Neuronal stem cell (in vitro differentiated cells): ENCODE measurements around the gene HYAL3.
A peak's percentile ranks its signal among the peaks of the same experiment; 100 is the strongest.
"Not testable (repeated sequence)": the region's sequence is repeated elsewhere in the genome, so short reads cannot be mapped to it uniquely, and the experiment has no call there.

Source experiments
- DNase-seq: peaks from one replicate; pipeline ENCODE4 v3.0.0-alpha.2; 2013; ENCODE audit warnings: low spot score
- H2AFZ ChIP-seq: one replicate; pipeline ENCODE4 v1.6.1; 2013; ENCODE audit warnings: mild to moderate bottlenecking, low read length, inconsistent platforms
- H2AK5ac ChIP-seq: 2 replicates; pipeline ENCODE4 v1.6.1; 2013; ENCODE audit warnings: low read depth, mild to moderate bottlenecking, inconsistent platforms, low read length, moderate library complexity, mixed read lengths
- H2BK120ac ChIP-seq: 2 replicates; pipeline ENCODE4 v1.6.1; 2013; ENCODE audit warnings: low read depth, mild to moderate bottlenecking, inconsistent platforms, low read length, moderate library complexity, mixed read lengths
- H2BK12ac ChIP-seq: one replicate; pipeline ENCODE4 v1.6.1; 2013; ENCODE audit warnings: low read length, inconsistent platforms
- H2BK15ac ChIP-seq: 2 replicates; pipeline ENCODE4 v1.6.1; 2013; ENCODE audit warnings: mild to moderate bottlenecking, low read length, inconsistent platforms, mixed read lengths
- H2BK5ac ChIP-seq: one replicate; pipeline ENCODE4 v1.6.1; 2013; ENCODE audit warnings: inconsistent platforms, mild to moderate bottlenecking, low read length, moderate library complexity
- H3K14ac ChIP-seq: one replicate; pipeline ENCODE4 v1.6.1; 2013; ENCODE audit warnings: low read length, inconsistent platforms
- H3K18ac ChIP-seq: 2 replicates; pipeline ENCODE4 v1.6.1; 2013; ENCODE audit warnings: low read length, inconsistent platforms
- H3K23ac ChIP-seq: 2 replicates; pipeline ENCODE4 v1.6.1; 2013; ENCODE audit warnings: low read depth, mild to moderate bottlenecking, mixed read lengths, low read length, inconsistent platforms; ENCODE audit not compliant: poor library complexity
- H3K27ac ChIP-seq: replicated peaks from 3 replicates; pipeline ENCODE4 v1.5.1; 2013; ENCODE audit warnings: low read length, inconsistent platforms
- H3K27me3 ChIP-seq, 3 experiments: 2 replicates each; pipeline ENCODE4 v1.6.1; 2013; ENCODE audit warnings: low read length in 3 of 3, mild to moderate bottlenecking in 2 of 3, inconsistent platforms in 1 of 3, low read depth in 1 of 3, mixed read lengths in 1 of 3, moderate library complexity in 1 of 3; ENCODE audit not compliant: control insufficient read depth in 3 of 3, insufficient read depth in 3 of 3
- H3K36me3 ChIP-seq, 2 donors: replicated peaks in 1 of 2; 2 replicates each; pipeline ENCODE4 v1.6.1; 2013; ENCODE audit warnings: low read length in 2 of 2; ENCODE audit not compliant: control insufficient read depth in 2 of 2, insufficient read depth in 2 of 2
- H3K4ac ChIP-seq: 2 replicates; pipeline ENCODE4 v1.6.1; 2013; ENCODE audit warnings: inconsistent platforms, mild to moderate bottlenecking, low read length, moderate library complexity
- H3K4me1 ChIP-seq, 2 donors: 1 replicate in 1 of 2; 2 replicates in 1 of 2; pipeline ENCODE4 v1.6.1; 2013; ENCODE audit warnings: low read length in 2 of 2, low read depth in 1 of 2; ENCODE audit not compliant: control insufficient read depth in 2 of 2, insufficient read depth in 1 of 2
- H3K4me2 ChIP-seq: one replicate; pipeline ENCODE4 v1.6.1; 2013; ENCODE audit warnings: mild to moderate bottlenecking, low read length, inconsistent platforms; ENCODE audit not compliant: insufficient read depth, poor library complexity, severe bottlenecking
- H3K4me3 ChIP-seq, 2 donors: 2 replicates each; pipeline ENCODE4 v1.5.1; 2013; ENCODE audit warnings: low read length in 2 of 2, mild to moderate bottlenecking in 2 of 2, inconsistent platforms in 1 of 2, moderate library complexity in 1 of 2
- H3K79me1 ChIP-seq: one replicate; pipeline ENCODE4 v1.6.1; 2013; ENCODE audit warnings: low read depth, mild to moderate bottlenecking, inconsistent platforms, low read length, moderate library complexity
- H3K9ac ChIP-seq: one replicate; pipeline ENCODE4 v1.6.1; 2013; ENCODE audit warnings: mild to moderate bottlenecking, low read depth, low read length, inconsistent platforms; ENCODE audit not compliant: poor library complexity
- H3K9me3 ChIP-seq, 2 donors: replicated peaks in 1 of 2; 2 replicates each; pipeline versions ENCODE3 to v1.6.1; 2013; ENCODE audit warnings: low read length in 2 of 2, mild to moderate bottlenecking in 2 of 2, inconsistent platforms in 1 of 2, low read depth in 1 of 2, mixed read lengths in 1 of 2, moderate library complexity in 1 of 2; ENCODE audit not compliant: control insufficient read depth in 2 of 2, insufficient read depth in 1 of 2
- H4K8ac ChIP-seq: one replicate; pipeline ENCODE4 v1.6.1; 2013; ENCODE audit warnings: low read depth, mild to moderate bottlenecking, inconsistent platforms, low read length, moderate library complexity
- H4K91ac ChIP-seq: one replicate; pipeline ENCODE4 v1.6.1; 2013; ENCODE audit warnings: low read length, low read depth, mild to moderate bottlenecking, inconsistent platforms; ENCODE audit not compliant: poor library complexity
- WGBS, 2 donors: extraction: QIAGEN DNeasy Blood & Tissue Kit; methylation state at CpG; one replicate each; pipeline ENCODE4 v1.1.7; 2013; ENCODE audit warnings: missing lambda C conversion rate in 2 of 2, mixed read lengths in 1 of 2; ENCODE audit not compliant: insufficient read length in 2 of 2, insufficient replicate concordance in 1 of 2; ENCODE audit errors: extremely low coverage in 2 of 2; 5-methylcytosine and 5-hydroxymethylcytosine counted together

Gene HYAL3

GRCh38 chr3:50288387-50289007, 10.7 kb downstream of the HYAL3 start:
- H3K36me3 ChIP-seq: peaks cover 36 to 50% of the 10 kb centered on the region in 2 donors
- H3K18ac ChIP-seq: no peak overlapping the region
- no peak overlapping the region for H3K4me2 ChIP-seq
- H3K79me1 ChIP-seq: peaks cover 17% of the 10 kb centered on the region
- no peak overlapping the region for H2BK15ac ChIP-seq
- no peak overlapping the region for H3K14ac ChIP-seq
- H4K91ac ChIP-seq: no peak overlapping the region
- H3K9ac ChIP-seq: no peak overlapping the region
- peak overlapping the region; percentile 17 for H3K23ac ChIP-seq
- H2AFZ ChIP-seq: no peak overlapping the region
- H2BK120ac ChIP-seq: no peak overlapping the region
- no peak overlapping the region for H2BK12ac ChIP-seq
- no peaks in the 10 kb centered on the region for H3K27me3 ChIP-seq
- no peak for DNase-seq
- H3K9me3 ChIP-seq: no peaks in the 10 kb centered on the region
- no peak overlapping the region for H3K4ac ChIP-seq
- H2BK5ac ChIP-seq: peak overlapping the region; percentile 53
- WGBS, 2 donors: no CpG with 5 or more reads among the region's 23 CpGs
- H3K4me1 ChIP-seq: peaks cover 11 to 12% of the 10 kb centered on the region in 2 donors
- no peak overlapping the region for H3K4me3 ChIP-seq
- no peak overlapping the region for H3K27ac ChIP-seq
- H4K8ac ChIP-seq: no peak overlapping the region
- H2AK5ac ChIP-seq: no peak overlapping the region

- H4K91ac ChIP-seq: no peak overlapping the region
- H3K14ac ChIP-seq: no peak overlapping the region
- H3K4me1 ChIP-seq: peaks cover 7% of the 10 kb centered on the region in 2 donors
- no peak overlapping the region for H4K8ac ChIP-seq
- H3K79me1 ChIP-seq: peaks cover 17% of the 10 kb centered on the region
- H2BK5ac ChIP-seq: no peak overlapping the region
- no peak for DNase-seq
- no peak overlapping the region for H3K4ac ChIP-seq
- H3K36me3 ChIP-seq: peaks cover 36 to 50% of the 10 kb centered on the region in 2 donors
- no peak overlapping the region for H2BK15ac ChIP-seq
- H3K27ac ChIP-seq: no peak overlapping the region
- H3K23ac ChIP-seq: no peak overlapping the region
- H3K18ac ChIP-seq: no peak overlapping the region
- no peak overlapping the region for H2AFZ ChIP-seq
- no peak overlapping the region for H3K4me2 ChIP-seq
- no peak overlapping the region for H2AK5ac ChIP-seq
- no peaks in the 10 kb centered on the region for H3K27me3 ChIP-seq
- H3K4me3 ChIP-seq: no peak overlapping the region
- no peak overlapping the region for H2BK120ac ChIP-seq
- no peak overlapping the region for H2BK12ac ChIP-seq
- no CpG with 5 or more reads among the region's 1 CpG for WGBS, 2 donors
- H3K9me3 ChIP-seq: no peaks in the 10 kb centered on the region
- no peak overlapping the region for H3K9ac ChIP-seq
Measured at GRCh38 chr3:50287262-50287661, 11.9 kb downstream of the HYAL3 start.

GRCh38 chr3:50286322-50287227, 12.6 kb downstream of the HYAL3 start:
- Histone ChIP-seq H3K27ac (no peak overlapping the region), H3K36me3 (peaks cover 36 to 50% of the 10 kb centered on the region in 2 donors), H2AFZ (no peak overlapping the region), H4K8ac (no peak overlapping the region), H2BK15ac (no peak overlapping the region), H4K91ac (no peak overlapping the region), H3K18ac (no peak overlapping the region), H2BK12ac (peak overlapping the region; percentile 4), H3K23ac (peak overlapping the region; percentile 49), H2BK120ac (no peak overlapping the region), H3K79me1 (peaks cover 14% of the 10 kb centered on the region), H3K4me3 (peak overlapping the region in 1 of 2 donors; percentile 32), H3K9me3 (no peaks in the 10 kb centered on the region), H2BK5ac (no peak overlapping the region), H3K9ac (peak overlapping the region; percentile 25), H3K27me3 (no peaks in the 10 kb centered on the region), H3K4me1 (peaks cover 4 to 6% of the 10 kb centered on the region in 2 donors), H3K4me2 (no peak overlapping the region), H3K4ac (no peak overlapping the region), H2AK5ac (peak overlapping the region; percentile 49), H3K14ac (no peak overlapping the region)
- no CpG with 5 or more reads among the region's 28 CpGs for WGBS, 2 donors
- no peak for DNase-seq

GRCh38 chr3:50284121-50284520, 15.1 kb downstream of the HYAL3 start:
- H2AK5ac ChIP-seq, H2AFZ ChIP-seq, H3K4me3 ChIP-seq, DNase-seq, H3K23ac ChIP-seq, H2BK120ac ChIP-seq, H3K4ac ChIP-seq, H4K8ac ChIP-seq, H2BK5ac ChIP-seq, H3K9me3 ChIP-seq, H3K4me1 ChIP-seq, H3K79me1 ChIP-seq, H2BK15ac ChIP-seq, H3K9ac ChIP-seq, H3K14ac ChIP-seq, H2BK12ac ChIP-seq, H4K91ac ChIP-seq, H3K27ac ChIP-seq, H3K4me2 ChIP-seq, H3K18ac ChIP-seq, H3K27me3 ChIP-seq: not testable (repeated sequence)
- peaks cover 24 to 34% of the 10 kb centered on the region in 2 donors for H3K36me3 ChIP-seq
- WGBS, 2 donors: no CpG with 5 or more reads among the region's 6 CpGs
